HG03520 (cell line): Measurements from ENCODE around the gene LIMS1.
A peak's percentile ranks its signal among the peaks of the same experiment; 100 is the strongest.
"Not testable (repeated sequence)": the region's sequence is repeated elsewhere in the genome, so short reads cannot be mapped to it uniquely, and the experiment has no call there.

Experiments
- ATAC-seq: cut with Tn5 transposase; IDR thresholded peaks from one replicate; pipeline ENCODE4 v1.9.1; 2021; ENCODE audit warnings: mild to moderate bottlenecking, moderate library complexity; ENCODE audit not compliant: unreplicated experiment

LIMS1 gene

GRCh38 chr2:108657517-108657916 lies 123.2 kb downstream of the LIMS1 start:
- not testable (repeated sequence) for ATAC-seq

- not testable (repeated sequence) for ATAC-seq
Observed at GRCh38 chr2:108658553-108658952, 124.3 kb downstream of the LIMS1 start.

- ATAC-seq, result not testable (repeated sequence)
Observed at GRCh38 chr2:108661493-108661892, 127.2 kb downstream of the LIMS1 start.

DNA sequence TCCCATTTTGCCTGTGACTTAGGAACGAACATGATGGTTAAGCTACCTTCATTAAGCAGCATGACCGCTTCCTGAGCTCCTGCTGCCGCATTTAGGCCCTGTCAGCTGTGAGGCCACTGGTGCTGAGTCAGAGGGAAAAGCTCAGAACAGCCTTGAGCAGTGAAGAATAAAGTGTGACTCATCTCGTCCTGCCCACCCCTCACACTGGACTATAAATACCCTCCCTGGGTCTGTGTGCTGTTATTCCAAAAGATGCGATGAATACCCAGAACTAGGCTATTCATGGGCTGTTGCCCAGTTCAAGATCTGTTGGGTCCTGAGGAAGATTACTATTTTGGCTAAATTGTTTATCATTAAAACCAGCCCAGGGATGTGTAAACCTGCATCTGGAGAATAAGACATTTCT lies 127.9 kb downstream of the LIMS1 start:
- ATAC-seq, result peak; percentile 89

- ATAC-seq, result not testable (repeated sequence)
Observed at GRCh38 chr2:108663346-108663745, 129.1 kb downstream of the LIMS1 start.

- ATAC-seq, result not testable (repeated sequence)
Observed at GRCh38 chr2:108664089-108664488, 129.8 kb downstream of the LIMS1 start.

- ATAC-seq, result not testable (repeated sequence)
Observed at GRCh38 chr2:108664979-108665378, 130.7 kb downstream of the LIMS1 start.

DNA sequence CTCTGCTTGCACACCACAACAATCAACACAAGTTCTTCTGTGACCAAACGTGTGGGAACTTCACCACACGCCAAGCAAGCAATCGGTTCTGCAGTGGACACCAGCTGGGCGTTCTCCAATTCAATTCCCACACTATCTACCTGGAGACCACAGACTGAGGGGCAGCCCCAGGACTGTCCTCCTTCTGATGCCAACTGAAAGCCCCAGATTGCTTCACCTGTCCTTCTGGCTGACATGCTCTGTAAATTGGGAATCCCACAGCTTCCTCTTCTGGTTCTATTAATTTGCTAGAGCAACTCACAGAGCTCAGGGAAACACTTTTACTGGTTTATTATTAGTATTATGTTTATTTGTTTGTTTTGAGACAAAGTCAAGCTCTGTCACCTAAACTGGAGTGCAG lies 131.7 kb downstream of the LIMS1 start:
- not testable (repeated sequence) for ATAC-seq

DNA sequence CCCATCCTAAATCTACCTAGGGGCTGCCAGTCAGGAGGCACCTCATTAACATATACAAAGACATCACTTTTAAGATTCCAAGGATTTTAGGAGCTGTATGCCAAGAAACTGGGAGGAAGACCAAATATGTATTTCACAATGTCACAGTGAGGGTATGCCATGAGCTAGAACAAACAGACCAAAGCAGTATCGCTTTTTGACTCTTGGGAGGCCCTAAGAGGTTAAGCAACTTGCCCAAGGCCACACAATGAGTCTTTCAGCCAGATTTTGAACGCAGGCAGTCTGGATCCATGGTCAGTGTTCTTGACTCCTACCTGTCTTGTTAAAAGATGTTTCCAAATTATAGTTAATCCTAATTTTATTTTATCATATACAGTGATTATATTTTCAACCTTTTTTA lies 132.9 kb downstream of the LIMS1 start:
- not testable (repeated sequence) for ATAC-seq

GRCh38 chr2:108670282-108670681 lies 136.0 kb downstream of the LIMS1 start:
- ATAC-seq, result not testable (repeated sequence)

DNA sequence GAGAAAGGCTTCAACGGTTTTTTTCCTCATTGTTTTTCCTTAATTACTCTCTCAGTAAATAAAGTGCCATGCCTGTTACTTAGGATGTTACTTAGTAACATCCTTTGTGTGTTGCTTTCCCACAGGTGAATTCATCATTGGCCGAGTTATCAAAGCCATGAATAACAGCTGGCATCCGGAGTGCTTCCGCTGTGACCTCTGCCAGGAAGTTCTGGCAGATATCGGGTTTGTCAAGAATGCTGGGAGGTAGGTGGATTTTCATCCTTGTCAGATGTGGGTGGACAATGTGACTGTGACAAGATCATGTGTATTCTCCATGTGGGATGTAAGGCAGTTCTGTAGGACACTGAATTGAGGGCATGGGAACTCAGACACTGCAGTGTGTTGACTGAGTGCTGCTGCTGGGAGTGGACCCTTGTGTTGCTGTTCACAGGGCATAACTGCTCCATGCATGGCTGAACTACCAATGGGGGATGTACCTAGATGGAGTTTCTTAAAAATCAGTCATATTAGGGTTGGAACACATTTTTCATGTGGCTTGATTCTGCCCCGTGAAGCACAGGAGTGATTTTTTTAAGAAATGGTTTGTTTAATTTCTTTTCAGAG lies 138.0 kb downstream of the LIMS1 start:
- ATAC-seq, result not testable (repeated sequence)

DNA sequence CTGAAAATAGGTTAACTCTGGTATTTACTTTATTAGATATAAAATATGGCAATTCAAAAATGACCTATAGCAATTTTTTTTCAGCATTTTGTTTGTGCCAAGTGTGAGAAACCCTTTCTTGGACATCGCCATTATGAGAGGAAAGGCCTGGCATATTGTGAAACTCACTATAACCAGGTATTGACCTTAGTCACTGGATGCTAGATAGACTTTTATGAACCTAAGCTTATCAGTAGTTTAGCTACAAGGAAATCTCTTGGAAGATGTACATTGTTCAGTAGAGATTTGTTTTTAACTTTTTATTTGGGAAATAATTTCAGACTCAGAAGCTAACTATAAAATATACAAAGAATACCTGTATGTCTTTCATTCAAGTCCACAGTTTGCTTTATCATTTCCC lies 142.3 kb downstream of the LIMS1 start:
- not testable (repeated sequence) for ATAC-seq

DNA sequence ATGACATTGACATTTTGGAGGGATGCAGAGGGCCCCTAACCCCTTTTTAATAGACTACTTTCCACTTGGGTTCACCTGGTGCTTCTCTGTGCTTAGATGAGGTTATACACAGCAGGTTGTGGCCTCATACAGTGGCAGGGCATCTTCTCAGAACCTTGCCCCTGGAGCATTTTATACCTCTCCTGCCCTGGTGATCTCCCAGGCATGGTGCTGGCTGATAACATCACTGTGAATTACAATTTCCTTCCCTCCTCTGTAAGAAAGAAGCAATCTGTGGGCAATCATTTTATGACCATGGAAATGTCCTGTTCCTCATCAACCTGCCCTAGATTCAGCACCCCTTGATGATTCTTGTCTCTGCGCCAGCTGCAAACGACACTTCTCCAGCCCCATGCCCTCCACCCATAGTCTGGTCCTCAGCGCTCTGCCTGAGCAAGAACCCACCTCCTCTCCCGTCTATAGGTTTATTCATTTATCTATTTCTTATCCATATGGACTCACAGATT lies 143.0 kb downstream of the LIMS1 start:
- not testable (repeated sequence) for ATAC-seq

GRCh38 chr2:108678198-108678651 lies 144.0 kb downstream of the LIMS1 start:
- ATAC-seq, result not testable (repeated sequence)

DNA sequence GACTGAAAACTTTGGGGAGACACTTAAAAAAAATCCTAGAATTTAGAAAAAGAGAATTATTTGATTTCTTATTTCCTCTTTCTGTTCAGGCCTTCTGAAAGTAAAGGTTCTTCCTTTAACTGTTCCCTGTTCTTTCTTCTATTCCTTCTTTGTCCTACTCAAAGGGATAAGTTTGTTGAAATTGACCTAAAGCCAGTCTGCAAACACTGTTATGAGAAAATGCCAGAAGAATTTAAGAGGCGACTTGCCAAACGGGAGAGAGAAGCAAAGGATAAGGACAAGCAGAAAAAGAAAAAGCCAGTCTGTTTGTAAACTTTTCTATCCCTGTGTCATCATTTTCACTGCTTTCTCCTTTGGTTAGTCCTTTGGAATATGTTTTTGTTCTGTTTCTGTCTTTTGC lies 146.5 kb downstream of the LIMS1 start:
- not testable (repeated sequence) for ATAC-seq

GRCh38 chr2:108688818-108689756 lies 154.8 kb downstream of the LIMS1 start:
- ATAC-seq, result not testable (repeated sequence)

DNA sequence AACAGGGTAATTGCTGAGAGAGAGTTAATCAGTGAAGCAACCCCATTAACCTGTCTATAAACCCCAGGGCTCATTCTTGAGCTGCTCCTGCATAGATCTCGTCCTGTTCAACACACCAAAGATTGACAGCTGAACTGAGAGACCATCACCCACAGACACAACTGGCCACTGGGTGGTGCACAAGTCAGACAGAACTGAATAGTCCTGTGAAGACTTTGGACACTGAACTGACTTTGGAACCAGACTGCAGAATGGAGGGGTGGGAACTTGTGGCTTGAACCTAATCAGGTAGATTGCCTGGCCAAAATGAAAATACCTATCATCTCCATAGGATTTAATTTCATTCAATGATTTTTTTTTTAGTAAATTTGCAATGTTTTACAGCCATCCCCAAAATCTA lies 155.7 kb downstream of the LIMS1 start:
- peak; percentile 65 for ATAC-seq

GRCh38 chr2:108691447-108691846 lies 157.2 kb downstream of the LIMS1 start:
- no peak for ATAC-seq

DNA sequence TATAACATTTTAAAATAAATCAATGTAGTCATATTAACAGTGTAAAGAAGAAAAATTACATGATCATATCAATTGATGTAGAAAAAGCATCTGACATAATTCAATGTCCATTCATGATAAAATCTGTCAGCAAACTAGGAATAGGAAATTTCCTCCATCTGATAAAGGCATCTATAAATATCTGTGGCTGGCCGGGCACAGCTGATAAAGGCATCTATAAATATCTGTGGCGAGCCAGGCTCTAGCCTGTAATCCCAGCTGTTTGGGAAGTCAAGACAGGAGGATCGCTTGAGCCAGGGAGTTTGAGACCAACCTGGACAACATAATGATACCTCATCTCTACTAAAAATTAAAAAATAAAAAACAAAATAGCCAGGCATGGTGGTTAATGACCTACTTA lies 166.9 kb downstream of the LIMS1 start:
- no peak for ATAC-seq

GRCh38 chr2:108701806-108702205 lies 167.5 kb downstream of the LIMS1 start:
- ATAC-seq, result no peak

DNA sequence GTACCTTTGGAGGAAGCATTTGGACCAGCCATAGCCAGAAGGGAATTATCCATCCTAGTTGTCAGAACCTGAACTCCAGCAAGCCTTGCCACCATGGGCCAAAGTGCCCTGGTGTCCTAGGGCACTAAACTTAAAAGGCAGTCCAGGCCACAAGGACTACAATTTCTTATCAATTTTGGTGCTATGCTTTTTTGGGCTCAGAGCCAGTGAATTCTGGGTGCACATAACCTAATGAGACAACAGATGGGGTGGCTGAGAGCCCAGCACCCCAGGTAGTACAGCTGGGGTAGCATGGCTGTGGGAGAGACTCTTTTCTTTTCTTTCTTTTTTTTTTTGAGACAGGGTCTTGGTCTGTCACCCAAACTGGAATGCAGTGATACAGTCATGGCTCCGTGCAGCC lies 170.6 kb downstream of the LIMS1 start:
- ATAC-seq, result no peak

GRCh38 chr2:108707300-108707699 lies 173.0 kb downstream of the LIMS1 start:
- ATAC-seq, result no peak
